HG02623 (cell line): ENCODE data around the gene CRHR1.

Experiments used
- ATAC-seq: cut with Tn5 transposase; IDR thresholded peaks from one replicate; pipeline ENCODE4 v1.9.1; 2021; ENCODE audit warnings: moderate library complexity; ENCODE audit not compliant: unreplicated experiment

CRHR1 gene

DNA sequence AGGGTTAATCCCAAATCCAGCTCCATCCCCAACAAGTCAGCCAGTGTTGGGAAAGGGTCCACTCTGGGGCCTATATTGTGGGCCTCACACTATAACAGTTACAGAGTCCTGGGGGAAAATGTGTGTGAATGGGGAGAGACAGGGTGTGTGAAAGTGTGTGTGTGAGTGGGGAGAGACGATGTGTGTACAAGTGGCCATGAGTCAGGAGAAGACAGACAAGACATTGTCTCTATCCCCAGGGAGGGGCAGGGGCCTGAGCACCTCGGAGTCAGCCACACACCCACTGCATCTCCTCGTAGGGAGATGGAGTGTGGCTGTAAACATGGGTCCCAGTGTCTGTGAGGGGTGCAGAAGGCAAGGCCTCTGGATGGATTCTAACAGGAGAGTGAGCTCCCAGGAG lies 2.9 kb downstream of the CRHR1 start:
- no peak for ATAC-seq

DNA sequence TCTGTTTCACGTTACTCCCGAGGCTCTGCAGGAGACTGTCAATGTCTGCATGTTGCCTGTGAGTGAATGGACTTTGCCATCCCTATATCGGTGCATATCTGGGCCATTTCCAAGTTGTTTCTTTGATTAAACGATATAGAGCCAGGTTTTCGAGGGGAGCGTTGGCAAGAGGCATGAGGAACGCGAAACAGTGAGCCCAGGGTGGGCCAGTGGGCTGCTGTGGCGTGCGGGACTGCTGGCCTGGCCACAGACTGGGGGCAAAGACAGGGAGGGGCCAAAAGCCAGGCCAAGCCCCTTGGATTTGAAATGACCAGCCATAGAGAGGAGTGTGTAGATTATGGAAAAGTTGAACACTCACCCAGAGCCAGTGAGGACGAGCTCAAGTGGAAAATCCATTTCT lies 3.5 kb downstream of the CRHR1 start:
- ATAC-seq, result no peak

DNA sequence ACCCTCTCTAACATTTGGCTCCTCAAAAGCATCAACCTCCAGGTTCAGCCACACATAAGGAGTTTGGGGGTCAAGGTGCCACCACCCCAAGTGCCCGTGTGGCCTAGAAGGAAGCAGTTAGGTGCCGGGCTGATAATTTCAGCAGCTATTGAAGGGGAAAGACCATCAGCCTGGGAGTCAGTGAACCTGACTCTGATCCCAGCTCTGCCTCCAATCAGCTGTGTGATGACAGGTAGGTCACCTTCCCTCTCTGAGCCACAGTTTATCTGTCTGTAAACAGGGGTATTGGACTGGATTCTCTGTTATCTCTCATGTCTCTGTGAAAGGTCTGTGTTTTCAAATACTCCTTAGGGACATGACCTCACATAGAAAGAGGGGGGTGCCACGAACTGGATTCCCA lies 3.9 kb downstream of the CRHR1 start:
- no peak for ATAC-seq

GRCh38 chr17:45789874-45790273 lies 5.8 kb downstream of the CRHR1 start:
- no peak for ATAC-seq

GRCh38 chr17:45790296-45790922 lies 6.3 kb downstream of the CRHR1 start:
- ATAC-seq, result no peak

GRCh38 chr17:45791041-45791582 lies 7.0 kb downstream of the CRHR1 start:
- no peak for ATAC-seq

DNA sequence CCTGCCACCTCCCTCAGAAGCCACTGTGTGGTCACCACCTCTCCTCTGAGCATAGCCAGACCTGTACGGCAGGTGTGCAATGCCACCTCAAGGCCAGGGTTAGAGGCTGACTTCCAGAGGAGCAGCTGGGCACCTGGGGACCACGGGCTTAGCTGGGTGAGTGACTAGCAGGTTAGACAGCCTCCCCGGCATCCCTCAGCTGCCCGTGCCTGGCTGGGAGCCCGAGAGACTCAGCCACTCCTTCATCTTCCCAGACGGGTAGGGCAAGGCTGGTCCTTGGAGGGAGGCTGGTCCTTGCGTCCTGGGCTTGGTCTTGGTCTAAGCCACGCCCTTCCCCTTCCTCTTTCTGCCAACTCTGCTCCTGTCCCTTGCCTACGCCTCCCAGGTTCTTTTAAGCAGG lies 7.8 kb downstream of the CRHR1 start:
- no peak for ATAC-seq

DNA sequence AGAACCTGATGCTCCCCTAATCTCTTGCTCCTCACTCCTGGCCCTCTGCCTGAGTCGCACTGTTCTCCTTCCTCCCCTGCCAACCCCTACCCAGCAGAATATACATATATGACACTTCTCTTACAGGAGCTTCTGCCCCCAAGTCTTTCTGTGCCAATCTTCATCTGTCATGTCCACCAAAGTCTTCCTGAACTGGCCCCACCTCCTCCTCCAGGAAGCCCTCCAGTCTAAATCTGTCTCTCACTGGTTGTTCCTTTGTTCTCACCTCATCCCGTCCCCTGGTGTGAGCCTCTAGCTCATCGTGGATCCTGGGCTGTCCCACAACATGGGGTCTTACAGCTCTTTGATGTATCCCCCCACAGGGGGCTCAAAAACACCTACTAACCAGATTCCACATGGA lies 8.3 kb downstream of the CRHR1 start:
- no peak for ATAC-seq

DNA sequence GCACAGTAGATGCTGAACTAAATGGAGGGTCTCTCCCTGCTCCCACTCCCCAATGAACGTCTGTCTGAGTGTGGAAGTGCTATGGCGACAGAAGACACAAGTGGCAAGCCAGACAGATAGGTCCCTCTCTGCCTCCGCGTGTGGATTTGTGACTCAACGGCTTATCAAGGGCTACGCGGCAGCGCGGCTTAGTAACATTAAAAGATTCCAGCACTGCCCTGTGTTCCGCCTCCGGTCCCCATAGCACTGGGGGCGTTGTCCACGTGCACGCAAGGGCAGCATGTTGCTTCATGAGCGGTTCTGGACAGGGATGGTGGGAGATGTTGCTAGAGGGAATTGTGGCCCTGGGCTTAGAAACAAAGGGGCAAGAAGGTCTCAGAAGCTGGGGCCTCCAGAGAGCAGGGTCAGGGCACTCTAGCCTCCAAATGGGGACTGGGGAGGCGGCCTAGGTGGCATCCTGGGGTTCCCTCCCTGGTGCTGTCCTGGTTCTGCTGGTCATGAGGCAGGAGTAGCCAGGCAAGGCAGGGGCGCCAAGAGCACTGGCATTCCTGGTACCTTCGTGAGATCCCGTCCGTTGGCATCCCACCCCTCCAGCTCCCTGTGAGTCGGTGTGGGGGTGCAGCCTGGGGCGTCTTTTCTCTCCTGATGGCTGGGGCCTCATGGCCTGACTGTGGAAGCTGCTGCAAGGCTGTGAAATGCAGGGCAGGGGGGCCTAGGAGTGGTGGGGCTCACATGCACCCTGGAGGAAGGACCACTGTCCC lies 9.1 kb downstream of the CRHR1 start:
- ATAC-seq, result no peak

DNA sequence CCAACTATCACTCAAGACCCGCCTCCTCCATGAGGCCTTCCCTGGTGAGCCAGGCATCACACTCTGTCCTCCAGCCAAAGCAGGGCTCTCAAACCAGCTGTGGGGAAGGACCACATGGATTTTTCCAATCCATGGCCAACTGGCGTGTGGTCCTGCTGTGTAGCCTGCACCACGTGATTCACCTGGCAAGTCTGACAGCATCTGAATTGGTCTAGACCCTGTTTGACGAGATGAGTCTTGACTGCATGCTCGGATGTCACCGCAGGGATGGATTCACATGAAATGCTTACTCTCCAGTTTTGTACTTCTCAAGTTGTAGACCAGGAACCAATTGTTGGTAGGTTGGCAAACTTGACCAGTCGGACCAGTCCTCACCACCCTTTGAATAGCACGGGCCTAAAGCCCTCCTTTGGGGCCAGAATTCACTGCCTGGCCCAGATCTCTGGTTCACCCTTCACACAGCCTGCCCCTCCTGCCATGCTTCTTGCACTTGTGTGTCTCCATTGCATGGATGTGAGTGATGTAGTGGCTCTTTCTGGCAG lies 9.9 kb downstream of the CRHR1 start:
- ATAC-seq, result no peak

GRCh38 chr17:45794840-45795239 lies 10.7 kb downstream of the CRHR1 start:
- ATAC-seq, result no peak

- ATAC-seq, result no peak
These were observed 16.7 kb downstream of the CRHR1 start for GRCh38 chr17:45800816-45801215.

DNA sequence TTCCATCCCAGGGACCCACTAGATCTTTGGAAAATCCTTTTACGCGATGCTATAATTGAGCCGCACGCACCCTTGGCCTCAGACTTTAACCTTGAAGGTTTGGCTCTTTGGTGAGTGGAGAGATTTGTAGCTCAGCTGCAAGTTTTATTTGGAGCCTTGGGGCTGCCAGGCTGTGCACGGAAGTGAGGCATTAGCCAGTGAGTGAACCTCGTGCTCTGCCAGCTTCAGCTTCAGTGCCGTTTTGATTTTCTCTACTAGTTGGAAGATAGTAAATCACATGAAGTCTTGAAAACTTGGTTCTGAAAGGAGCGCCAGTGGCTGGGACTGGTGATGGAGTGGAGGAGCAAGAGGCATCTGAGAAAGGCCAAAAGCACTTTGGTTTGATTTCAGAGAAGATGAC lies 17.3 kb downstream of the CRHR1 start:
- no peak for ATAC-seq

GRCh38 chr17:45808845-45809244 lies 24.7 kb downstream of the CRHR1 start:
- ATAC-seq, result no peak

DNA sequence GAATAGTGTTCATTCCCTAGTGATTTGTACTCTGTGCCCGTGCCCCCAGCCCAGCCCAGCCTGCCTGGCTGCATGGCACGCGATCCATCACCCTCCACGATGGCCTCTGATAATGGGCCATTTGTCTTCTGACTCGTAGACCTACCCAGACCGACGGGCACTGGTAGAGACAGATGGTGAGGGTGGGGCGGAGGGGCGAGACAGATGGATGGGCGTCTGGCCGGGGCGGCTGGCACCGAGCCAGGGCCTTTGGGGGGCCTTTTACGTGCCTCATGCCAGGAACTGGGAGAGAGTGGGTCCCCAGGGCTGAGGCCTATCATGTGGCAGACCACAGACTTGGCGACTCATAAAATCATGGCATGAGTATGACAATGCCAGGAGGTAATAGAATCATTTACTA lies 25.4 kb downstream of the CRHR1 start:
- ATAC-seq, result no peak

GRCh38 chr17:45812102-45812501 lies 28.0 kb downstream of the CRHR1 start:
- ATAC-seq, result no peak

- no peak for ATAC-seq
These were observed 29.1 kb downstream of the CRHR1 start for GRCh38 chr17:45813048-45813725.

- no peak for ATAC-seq
These were observed 30.8 kb downstream of the CRHR1 start for GRCh38 chr17:45814622-45815606.

GRCh38 chr17:45815752-45816151 lies 31.6 kb downstream of the CRHR1 start:
- ATAC-seq, result no peak

DNA sequence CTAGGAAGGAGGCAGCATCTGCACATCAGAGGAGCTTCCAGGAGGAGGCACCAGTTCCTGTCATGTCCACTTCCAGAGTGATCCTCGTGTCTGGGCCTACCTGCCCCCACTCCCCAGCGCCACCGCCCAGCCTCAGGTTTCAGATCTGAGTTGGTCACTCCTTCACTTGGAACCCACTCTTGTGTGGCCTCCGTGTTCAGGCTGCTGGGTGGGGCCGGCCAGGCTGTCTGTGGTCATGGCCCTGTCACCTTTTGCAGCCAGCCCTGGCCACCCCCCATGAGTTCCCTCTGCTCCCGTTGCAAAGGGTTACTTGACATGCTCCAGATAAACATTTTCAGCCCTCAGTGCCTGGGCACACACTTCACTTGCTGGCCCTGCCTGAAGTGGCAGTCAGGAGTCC lies 33.9 kb downstream of the CRHR1 start:
- no peak for ATAC-seq
